ENCODE data around the gene ARHGAP6.

GRCh38 chrX:11484290-11484689 lies 181.4 kb downstream of the ARHGAP6 start:
- TF ChIP-seq, protein P1, sequence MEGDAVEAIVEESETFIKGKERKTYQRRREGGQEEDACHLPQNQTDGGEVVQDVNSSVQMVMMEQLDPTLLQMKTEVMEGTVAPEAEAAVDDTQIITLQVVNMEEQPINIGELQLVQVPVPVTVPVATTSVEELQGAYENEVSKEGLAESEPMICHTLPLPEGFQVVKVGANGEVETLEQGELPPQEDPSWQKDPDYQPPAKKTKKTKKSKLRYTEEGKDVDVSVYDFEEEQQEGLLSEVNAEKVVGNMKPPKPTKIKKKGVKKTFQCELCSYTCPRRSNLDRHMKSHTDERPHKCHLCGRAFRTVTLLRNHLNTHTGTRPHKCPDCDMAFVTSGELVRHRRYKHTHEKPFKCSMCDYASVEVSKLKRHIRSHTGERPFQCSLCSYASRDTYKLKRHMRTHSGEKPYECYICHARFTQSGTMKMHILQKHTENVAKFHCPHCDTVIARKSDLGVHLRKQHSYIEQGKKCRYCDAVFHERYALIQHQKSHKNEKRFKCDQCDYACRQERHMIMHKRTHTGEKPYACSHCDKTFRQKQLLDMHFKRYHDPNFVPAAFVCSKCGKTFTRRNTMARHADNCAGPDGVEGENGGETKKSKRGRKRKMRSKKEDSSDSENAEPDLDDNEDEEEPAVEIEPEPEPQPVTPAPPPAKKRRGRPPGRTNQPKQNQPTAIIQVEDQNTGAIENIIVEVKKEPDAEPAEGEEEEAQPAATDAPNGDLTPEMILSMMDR (IDR thresholded peaks at IDR 0.05; ENCODE audit: extremely low read depth in 1 of 2, insufficient read depth in 1 of 2, low read depth in 1 of 2, low read length in 2 of 2): no peak
- TF ChIP-seq MYC (IDR thresholded peaks at IDR 0.05; ENCODE audit: low read depth, low read length): no peak
- no peak for TF ChIP-seq MAX (IDR thresholded peaks at IDR 0.05; ENCODE audit: insufficient read depth, insufficient read length)
- TF ChIP-seq POLR2A (IDR thresholded peaks at IDR 0.05; ENCODE audit: low read depth, low read length): no peak
- no peak for TF ChIP-seq EZH2 (IDR thresholded peaks at IDR 0.05; ENCODE audit: borderline replicate concordance, low read depth, low read length, severe bottlenecking)
- TF ChIP-seq JUN (IDR thresholded peaks at IDR 0.05; ENCODE audit: borderline replicate concordance, insufficient read depth, insufficient read length, low read depth): no peak
